Hematopoietic multipotent progenitor cell (in vitro differentiated cells): Measurements from ENCODE around the gene ANKRD30B. TPM values are rescaled to one million over a fixed set of nuclear protein-coding genes. Genes with fewer than 3 reads are reported as not detected.
"Not testable (repeated sequence)": the region's sequence is repeated elsewhere in the genome, so short reads cannot be mapped to it uniquely, and the experiment has no call there.

Experiments used
- DNase-seq, 3 donors: peaks; one replicate each; pipeline ENCODE4 v3.0.0-alpha.2; 2011 to 2015; ENCODE audit warnings: low read depth in 2 of 3, low spot score in 2 of 3
- total RNA-seq: library from RNA; depleted of rRNA; stranded (reverse); fragments of >200 nt; gene quantifications from one replicate; pipeline ENCODE4 v1.2.3, GENCODE V29; 2012

Gene ANKRD30B
- not detected for total RNA-seq

- DNase-seq: no peak
Observed at GRCh38 chr18:14747513-14748474, at the start of gene ANKRD30B. ANKRD30B (plus strand) TSS chr18:14748172; CDS start chr18:14748420, 248 bp downstream.

DNA sequence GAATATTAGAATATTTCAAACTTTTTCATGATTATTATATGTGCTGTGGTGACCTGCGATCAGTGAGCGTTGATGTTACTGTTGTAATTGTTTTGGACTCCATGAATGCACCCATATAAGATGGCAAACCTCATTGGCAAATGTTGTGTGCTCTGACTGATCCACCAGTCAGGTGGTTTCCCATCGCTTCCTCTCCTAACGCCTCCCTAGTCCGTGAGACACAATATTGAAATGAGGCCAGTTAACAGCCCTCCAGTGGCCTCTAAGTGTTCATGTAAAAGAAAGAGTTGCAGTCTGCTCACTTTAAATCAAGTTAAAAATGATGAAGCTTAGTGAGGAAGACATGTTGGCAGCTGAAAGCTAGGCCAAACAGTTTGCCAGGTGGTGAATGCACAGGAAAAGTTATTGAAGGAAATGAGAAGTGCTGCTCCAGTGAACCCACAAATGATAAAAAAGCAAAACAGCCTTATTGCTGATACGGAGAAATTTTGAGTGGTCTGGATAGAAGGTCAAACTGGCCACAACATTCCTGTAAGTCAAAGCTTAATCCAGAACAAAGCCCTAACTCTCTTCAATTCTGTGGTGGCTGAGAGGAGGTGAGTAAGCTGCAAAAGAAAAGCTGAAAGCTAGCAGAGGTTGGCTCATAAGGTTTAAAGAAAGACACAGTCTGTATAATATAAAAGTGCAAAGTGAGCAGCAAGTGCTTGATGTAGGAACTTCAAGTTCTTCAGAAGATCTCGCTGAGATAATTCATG, 46.5 kb upstream of the ANKRD30B start:
- DNase-seq: not testable (repeated sequence)

DNA sequence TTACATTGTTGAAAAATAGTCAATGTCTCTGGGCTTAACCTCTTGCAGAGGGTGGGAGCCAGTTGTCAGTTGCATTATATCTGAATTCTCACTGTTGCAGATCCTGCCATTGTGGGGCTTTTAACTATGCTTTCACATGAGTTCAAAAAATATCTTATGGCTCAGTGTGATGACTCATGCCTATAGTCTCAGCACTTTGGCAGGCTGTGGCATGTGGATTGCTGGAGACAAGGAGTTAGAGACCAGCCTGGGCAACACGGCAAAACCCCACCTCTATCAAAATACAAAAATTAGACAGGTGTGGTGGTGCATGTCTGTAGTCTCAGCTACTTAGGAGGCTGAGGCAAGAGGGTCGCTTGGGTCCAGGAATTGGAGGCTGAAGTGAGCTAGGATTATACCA, 38.2 kb upstream of the ANKRD30B start:
- not testable (repeated sequence) for DNase-seq

GRCh38 chr18:14721569-14721968, 26.4 kb upstream of the ANKRD30B start:
- DNase-seq: not testable (repeated sequence)

- not testable (repeated sequence) for DNase-seq
Observed at GRCh38 chr18:14739056-14739455, 8.9 kb upstream of the ANKRD30B start.

GRCh38 chr18:14746897-14747296, 1.1 kb upstream of the ANKRD30B start:
- DNase-seq: no peak

GRCh38 chr18:14748496-14748895, 524 bp downstream of the ANKRD30B start:
- no peak for DNase-seq

DNA sequence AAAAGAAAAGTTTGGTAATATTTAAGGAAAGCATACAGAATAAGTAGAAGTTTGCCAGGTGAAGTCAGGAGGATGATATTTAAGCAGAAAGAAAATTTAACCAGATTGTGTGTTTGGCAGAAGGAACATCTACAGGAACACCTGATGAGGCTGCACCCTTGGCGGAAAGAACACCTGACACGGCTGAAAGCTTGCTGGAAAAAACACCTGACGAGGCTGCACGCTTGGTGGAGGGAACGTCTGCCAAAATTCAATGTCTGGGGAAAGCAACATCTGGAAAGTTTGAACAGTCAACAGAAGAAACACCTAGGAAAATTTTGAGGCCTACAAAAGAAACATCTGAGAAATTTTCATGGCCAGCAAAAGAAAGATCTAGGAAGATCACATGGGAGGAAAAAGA, 15.6 kb downstream of the ANKRD30B start:
- DNase-seq: not testable (repeated sequence)

DNA sequence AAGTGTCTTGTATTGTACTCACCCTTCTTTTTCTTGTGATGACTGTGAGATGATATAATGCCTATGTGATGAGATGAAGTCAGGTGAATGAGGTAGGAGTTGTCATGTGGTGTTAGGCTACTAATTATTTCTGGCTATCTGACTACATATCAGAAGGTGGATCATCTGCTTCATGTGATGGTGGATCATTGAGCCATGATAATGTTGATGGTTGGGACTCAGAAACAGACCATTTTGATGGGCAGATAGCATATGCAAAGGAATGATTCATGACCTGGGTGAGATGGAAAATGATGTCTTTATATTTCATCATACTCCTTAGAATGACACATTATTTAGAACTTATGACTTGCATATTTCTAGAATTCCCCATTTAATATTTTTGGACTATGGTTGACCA, 19.5 kb downstream of the ANKRD30B start:
- no peak for DNase-seq

DNA sequence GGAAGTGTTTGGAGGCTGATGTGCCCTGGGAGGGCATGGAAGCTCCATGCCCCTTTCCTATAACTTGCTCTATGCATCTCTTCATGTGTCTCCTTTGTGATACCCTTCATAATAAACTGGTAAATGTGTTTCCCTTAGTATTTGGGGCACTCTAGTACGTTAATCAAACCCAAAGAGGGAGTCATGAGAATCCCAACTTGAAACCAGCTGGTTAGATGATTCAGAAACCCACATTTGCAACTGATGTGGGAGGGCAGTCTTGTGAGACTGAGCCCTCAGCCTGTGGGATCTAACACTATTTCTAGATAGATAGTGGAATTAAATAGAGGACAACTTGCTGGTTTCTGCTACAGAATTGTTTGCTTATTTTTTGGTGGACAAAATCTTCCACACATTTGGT, 20.3 kb downstream of the ANKRD30B start:
- no peak for DNase-seq

DNA sequence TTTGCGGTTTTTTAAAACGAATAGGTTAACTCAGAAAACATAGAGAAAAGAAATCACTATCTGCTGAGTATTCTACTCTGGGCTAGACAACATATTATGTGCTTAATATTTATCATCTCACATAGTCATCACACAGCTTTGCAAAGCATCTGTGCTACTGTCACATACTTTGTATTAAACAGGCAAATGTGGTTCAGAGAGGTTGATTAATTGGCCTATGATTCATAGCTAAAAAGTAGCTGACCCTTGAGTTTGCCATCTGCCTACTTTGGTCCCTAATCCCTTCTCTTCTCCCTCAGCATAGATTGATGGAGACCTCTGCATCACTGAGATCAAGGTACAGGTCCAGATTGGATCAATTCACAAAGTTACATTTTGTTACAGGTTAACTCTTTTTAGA, 21.4 kb downstream of the ANKRD30B start:
- DNase-seq: no peak

DNA sequence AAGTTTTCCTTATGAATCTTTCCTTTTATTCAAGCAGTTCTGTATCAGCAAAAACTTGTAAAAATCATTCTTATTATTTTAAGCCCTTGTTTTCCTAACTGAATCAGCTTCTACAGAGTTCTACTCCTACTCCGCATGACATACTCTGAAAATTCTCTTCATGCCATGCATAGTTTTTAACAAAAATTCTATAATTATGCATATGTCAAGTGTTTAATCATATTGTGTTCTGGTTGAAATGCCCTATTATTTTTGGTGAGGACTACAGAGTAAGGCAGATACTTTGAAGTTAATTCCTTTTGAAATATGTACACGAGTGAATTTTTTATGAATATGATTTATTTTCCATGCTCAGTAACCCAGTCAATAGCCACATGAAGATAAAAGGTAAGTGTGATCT, 28.8 kb downstream of the ANKRD30B start:
- no peak for DNase-seq

DNA sequence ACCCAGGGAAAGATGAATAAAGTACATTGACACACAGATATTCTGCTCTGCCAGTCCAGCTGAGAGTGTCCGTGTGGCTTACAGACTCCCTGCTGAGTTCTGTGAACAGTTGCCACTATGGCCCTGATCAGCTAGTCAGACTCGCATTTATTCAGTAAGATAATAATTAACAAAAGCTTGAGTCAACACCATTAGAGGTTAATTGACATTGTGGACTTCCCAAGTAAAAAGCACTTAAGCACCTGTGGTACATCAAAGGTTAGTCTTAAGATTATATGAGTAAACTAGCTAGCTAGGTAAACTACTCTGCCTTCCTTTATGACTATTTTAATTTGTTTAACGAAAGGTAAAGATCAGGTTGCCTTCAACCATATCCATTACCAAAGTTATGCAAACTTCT, 33.7 kb downstream of the ANKRD30B start:
- no peak for DNase-seq

DNA sequence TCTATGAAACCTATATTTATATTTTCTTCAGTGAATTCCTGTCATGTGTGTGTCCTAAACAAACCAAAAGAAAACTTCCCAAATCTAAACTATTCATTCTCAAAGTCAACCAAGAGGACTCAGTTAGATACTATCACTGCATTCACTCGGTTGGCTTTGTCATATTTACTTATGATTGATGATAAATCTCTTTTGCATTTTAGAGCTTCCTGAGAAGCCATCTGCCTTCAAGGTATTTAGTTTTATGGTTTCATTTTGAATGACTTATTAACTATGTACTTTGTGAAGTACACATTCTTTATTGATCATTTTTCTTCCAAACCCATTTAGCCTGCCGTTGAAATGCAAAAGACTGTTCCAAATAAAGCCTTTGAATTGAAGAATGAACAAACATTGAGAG, 36.2 kb downstream of the ANKRD30B start:
- no peak for DNase-seq

DNA sequence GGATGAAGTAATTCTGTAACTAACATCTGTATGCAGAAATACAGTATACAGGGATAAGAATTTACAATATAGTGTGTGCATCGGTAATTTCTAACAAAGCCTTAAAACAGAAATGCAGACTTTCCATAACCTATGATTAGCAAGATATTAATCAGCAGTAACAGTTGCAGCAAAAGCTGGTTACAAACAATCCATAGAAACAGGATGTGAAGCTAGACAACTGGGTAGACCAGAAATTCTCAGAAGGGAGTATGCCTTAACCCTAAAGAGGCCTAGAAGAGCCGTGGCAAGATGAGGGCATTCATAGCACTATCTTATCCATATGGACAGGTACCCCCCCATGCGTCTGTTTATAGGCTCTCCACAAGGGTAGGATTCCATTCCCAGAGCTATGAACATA, 48.9 kb downstream of the ANKRD30B start:
- DNase-seq: not testable (repeated sequence)

DNA sequence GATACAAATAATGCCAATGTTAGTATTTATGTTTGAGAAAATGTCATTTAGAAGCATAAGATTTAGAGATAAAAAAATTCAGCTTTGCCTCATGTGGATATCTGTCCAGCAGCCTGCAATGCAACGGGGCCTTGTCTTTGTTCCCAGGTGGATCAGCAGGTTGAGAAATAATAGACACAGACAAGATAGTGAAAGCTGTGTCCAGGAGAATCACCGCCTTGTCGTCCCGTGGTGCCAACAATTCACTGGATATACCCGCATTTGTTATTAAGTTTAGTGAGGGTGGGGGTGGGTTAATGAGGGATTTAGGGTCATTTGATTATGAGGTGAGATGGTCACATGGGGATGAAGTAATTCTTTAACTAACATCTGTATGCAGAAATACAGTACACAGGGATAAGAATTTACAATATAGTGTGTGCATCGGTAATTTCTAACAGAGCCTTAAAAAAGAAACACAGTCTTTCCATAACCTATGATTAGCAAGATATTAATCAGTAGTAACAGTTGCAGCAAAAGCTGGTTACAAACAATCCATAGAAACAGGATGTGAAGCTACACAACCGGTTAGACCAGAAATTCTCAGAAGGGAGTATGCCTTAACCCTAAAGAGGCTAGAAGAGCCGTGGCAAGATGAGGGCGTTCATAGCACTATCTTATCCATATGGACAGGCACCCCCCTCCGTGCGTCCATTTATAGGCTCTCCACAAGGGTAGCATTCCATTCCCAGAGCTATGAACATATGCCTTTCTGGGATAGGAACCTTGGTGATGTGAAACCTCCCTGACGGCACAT, 50.2 kb downstream of the ANKRD30B start:
- DNase-seq: not testable (repeated sequence)

DNA sequence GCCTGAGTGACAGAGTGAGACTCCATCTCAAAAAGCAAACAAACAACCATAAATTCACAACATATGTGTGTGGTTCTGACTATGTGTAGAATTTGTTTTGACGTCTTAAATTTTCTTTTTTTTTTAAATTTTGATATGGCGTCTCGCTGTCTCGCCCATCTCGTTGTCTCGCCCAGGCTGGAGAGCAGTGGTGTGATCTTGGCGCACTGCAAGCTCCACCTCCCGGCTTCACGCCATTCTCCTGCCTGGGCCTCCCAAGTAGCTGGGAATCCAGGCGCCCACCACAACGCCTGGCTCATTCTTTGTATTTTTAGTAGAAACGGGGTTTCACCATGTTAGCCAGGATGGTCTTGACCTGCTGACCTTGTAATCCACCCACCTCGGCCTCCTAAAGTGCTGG, 63.1 kb downstream of the ANKRD30B start:
- not testable (repeated sequence) for DNase-seq

GRCh38 chr18:14826972-14827632, 79.1 kb downstream of the ANKRD30B start:
- not testable (repeated sequence) for DNase-seq

GRCh38 chr18:14841607-14842006, 93.6 kb downstream of the ANKRD30B start:
- not testable (repeated sequence) for DNase-seq

DNA sequence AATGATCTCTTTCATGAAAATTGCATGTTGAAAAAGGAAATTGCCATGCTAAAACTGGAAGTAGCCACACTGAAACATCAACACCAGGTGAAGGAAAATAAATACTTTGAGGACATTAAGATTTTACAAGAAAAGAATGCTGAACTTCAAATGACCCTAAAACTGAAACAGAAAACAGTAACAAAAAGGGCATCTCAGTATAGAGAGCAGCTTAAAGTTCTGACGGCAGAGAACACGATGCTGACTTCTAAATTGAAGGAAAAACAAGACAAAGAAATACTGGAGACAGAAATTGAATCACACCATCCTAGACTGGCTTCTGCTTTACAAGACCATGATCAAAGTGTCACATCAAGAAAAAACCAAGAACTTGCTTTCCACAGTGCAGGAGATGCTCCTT, 103.6 kb downstream of the ANKRD30B start:
- DNase-seq: not testable (repeated sequence)
